ENCODE results near the gene PLCD3.

DNA sequence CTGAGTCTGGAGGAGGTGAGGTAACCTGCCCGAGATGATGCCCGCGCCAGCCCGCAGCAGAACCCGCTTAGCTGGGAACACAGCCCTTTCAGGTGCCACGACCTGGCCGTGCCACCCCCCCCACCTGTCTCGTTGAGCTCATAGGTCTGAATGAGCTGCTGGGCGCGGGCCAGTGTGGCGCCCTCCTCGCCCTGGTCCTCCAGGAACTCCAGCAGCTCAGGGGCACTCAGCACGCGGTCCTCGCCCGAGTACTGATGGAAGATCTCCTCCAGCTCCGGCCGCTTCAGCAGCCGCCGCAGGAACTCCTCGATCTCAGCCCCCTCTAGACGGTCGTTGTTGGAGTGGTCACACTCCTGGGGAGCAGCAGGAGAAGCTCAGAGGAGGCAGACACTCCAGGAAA, 13.6 kb downstream of the PLCD3 start:
- TF ChIP-seq SIN3A (IDR thresholded peaks at IDR 0.05; ENCODE audit: borderline replicate concordance, insufficient read depth, low read length) (no peak), TAF1 (IDR thresholded peaks at IDR 0.05; ENCODE audit: borderline replicate concordance, insufficient read depth, low read length) (no peak), POLR2AphosphoS5 (IDR thresholded peaks at IDR 0.05; ENCODE audit: low read depth, low read length) (no peak), FOXP2 (optimal IDR thresholded peaks at IDR 0.05; ENCODE audit: borderline replicate concordance, extremely low read depth, extremely low read length, insufficient read depth) (no peak)
- TF ChIP-seq, protein P1, sequence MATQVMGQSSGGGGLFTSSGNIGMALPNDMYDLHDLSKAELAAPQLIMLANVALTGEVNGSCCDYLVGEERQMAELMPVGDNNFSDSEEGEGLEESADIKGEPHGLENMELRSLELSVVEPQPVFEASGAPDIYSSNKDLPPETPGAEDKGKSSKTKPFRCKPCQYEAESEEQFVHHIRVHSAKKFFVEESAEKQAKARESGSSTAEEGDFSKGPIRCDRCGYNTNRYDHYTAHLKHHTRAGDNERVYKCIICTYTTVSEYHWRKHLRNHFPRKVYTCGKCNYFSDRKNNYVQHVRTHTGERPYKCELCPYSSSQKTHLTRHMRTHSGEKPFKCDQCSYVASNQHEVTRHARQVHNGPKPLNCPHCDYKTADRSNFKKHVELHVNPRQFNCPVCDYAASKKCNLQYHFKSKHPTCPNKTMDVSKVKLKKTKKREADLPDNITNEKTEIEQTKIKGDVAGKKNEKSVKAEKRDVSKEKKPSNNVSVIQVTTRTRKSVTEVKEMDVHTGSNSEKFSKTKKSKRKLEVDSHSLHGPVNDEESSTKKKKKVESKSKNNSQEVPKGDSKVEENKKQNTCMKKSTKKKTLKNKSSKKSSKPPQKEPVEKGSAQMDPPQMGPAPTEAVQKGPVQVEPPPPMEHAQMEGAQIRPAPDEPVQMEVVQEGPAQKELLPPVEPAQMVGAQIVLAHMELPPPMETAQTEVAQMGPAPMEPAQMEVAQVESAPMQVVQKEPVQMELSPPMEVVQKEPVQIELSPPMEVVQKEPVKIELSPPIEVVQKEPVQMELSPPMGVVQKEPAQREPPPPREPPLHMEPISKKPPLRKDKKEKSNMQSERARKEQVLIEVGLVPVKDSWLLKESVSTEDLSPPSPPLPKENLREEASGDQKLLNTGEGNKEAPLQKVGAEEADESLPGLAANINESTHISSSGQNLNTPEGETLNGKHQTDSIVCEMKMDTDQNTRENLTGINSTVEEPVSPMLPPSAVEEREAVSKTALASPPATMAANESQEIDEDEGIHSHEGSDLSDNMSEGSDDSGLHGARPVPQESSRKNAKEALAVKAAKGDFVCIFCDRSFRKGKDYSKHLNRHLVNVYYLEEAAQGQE (IDR thresholded peaks at IDR 0.05; ENCODE audit: insufficient read depth in 1 of 2, low read depth in 2 of 2, low read length in 2 of 2), result no peak

Data from PFSK-1 (cell line).